Sigmoid colon (tissue), 4 donors: ENCODE results near the gene NUDT16.

Experiments used
- EP300 ChIP-seq, 4 donors: sonication (generic); formaldehyde crosslinking; IDR thresholded peaks; one replicate each; pipeline ENCODE4 v1.6.1; 2017; ENCODE audit warnings: antibody characterized with exemption in 4 of 4
- POLR2A ChIP-seq, 2 donors: fragments of 450-650 bp; IDR thresholded peaks; one replicate each; pipeline ENCODE4 v1.6.1; 2016; ENCODE audit warnings: antibody characterized with exemption in 2 of 2, mild to moderate bottlenecking in 2 of 2, moderate library complexity in 2 of 2
- POLR2AphosphoS5 ChIP-seq, 4 donors: sonication (generic); formaldehyde crosslinking; IDR thresholded peaks; one replicate each; pipeline ENCODE4 v1.6.1; 2017; ENCODE audit warnings: antibody characterized with exemption in 4 of 4
- TF ChIP-seq, protein P1 (sequence below), 4 experiments: fragments of 450-650 bp in 3 of 4; fragments of 200-600 bp in 1 of 4; IDR thresholded peaks; one replicate each; pipeline ENCODE4 v1.5.1; 2016 to 2019; ENCODE audit warnings: antibody characterized with exemption in 4 of 4, mild to moderate bottlenecking in 3 of 4, moderate library complexity in 2 of 4

DNA sequence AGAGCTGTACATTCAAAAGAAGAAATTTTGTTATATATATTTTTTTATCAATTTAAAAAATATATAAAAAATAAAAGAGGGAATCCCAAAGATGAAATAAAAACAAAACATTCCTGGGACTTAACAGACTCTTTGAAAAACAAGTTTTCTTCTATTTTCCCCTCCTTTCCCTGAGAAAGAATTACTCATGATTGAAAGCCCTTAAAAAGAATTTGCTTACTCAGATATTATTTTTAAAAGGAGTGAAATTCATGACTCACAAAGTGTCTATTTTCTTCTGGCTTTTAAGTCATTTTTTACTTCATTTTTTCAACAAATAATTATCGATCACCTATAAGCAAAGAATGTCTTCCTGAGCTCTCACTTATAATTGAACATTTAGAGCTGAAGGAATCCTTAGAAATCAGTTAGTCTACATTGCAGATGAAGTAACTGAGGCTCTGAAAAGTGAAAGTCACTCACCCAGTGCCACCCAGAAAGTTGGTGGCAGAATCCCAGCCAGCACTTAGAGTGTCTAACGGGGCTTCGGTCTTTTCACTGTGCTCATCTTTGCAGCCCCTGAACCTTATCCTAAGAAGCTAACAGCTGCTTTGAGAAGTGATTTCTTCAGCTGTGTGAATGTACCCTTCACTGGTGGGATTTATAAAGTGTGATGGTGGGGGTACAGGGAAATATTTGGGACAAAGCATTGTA is 42.5 kb upstream of the NUDT16 start:
- TF ChIP-seq, protein P1, sequence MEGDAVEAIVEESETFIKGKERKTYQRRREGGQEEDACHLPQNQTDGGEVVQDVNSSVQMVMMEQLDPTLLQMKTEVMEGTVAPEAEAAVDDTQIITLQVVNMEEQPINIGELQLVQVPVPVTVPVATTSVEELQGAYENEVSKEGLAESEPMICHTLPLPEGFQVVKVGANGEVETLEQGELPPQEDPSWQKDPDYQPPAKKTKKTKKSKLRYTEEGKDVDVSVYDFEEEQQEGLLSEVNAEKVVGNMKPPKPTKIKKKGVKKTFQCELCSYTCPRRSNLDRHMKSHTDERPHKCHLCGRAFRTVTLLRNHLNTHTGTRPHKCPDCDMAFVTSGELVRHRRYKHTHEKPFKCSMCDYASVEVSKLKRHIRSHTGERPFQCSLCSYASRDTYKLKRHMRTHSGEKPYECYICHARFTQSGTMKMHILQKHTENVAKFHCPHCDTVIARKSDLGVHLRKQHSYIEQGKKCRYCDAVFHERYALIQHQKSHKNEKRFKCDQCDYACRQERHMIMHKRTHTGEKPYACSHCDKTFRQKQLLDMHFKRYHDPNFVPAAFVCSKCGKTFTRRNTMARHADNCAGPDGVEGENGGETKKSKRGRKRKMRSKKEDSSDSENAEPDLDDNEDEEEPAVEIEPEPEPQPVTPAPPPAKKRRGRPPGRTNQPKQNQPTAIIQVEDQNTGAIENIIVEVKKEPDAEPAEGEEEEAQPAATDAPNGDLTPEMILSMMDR (IDR thresholded peaks at IDR 0.05), result no peak
- TF ChIP-seq POLR2AphosphoS5 (IDR thresholded peaks at IDR 0.05), result no peak
- TF ChIP-seq POLR2A (IDR thresholded peaks at IDR 0.05), result no peak
- TF ChIP-seq EP300 (IDR thresholded peaks at IDR 0.05), result no peak
